ENCODE results near the gene NRG4. TPM values are rescaled to one million over a fixed set of nuclear protein-coding genes. Genes with fewer than 3 reads are reported as not detected.
"Not testable (repeated sequence)": the region's sequence is repeated elsewhere in the genome, so short reads cannot be mapped to it uniquely, and the experiment has no call there.

The NRG4 gene
- not detected for total RNA-seq

GRCh38 chr15:76011627-76012551 is at the start of gene NRG4:
NRG4 (minus strand) TSS chr15:76012424; CDS start chr15:76011230, 1,194 bp downstream.
- Mint-ChIP-seq H3K36me3 (peaks cover 3% of the 10 kb centered on the region), H3K4me1 (ENCODE audit: low read depth) (peaks cover 3% of the 10 kb centered on the region), H3K4me3 (no peak within 1 kb of the TSS), H3K27me3 (peaks cover 21% of the 10 kb centered on the region), H3K9me3 (peaks cover 8% of the 10 kb centered on the region), H3K27ac (no peak within 1 kb of the TSS)
- ChIA-PET CTCF (interaction anchor here (1.5 kb wide), 1 partner anchor 11 kb away, joined by 3 read pairs; no protein-coding TSS in a partner anchor), POLR2A (no interaction called here)
- intact Hi-C loops (cut with micrococcal nuclease) = no loop called here
- no peak for DNase-seq

DNA sequence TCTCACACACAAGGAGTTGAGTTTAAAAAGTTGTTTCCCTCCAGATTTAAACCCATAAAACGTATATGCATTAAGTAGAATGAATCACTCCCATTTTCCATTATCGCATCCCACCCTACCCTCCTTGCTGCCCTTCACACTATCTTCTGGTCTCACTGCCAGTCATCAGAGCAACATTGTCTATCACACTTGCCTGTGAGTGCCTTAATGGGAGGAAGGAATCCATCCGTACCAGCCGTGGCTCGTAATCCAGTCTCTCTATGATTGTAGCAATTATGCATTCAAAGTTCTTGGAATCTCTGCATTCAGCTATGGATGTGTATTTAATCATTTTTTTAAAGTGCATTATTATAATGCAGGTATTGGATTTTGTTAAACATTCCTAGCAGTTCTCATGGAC is 49.5 kb upstream of the NRG4 start:
- Mint-ChIP-seq H3K4me3 (no peak overlapping the region), H3K9me3 (no peaks in the 10 kb centered on the region), H3K4me1 (ENCODE audit: low read depth) (peaks cover 25% of the 10 kb centered on the region), H3K27me3 (peaks cover 55% of the 10 kb centered on the region), H3K27ac (no peak overlapping the region), H3K36me3 (no peaks in the 10 kb centered on the region)
- no peak for DNase-seq
- POLR2A ChIA-PET = no interaction called here
- intact Hi-C loops (cut with micrococcal nuclease) = loop anchor here (10.0 kb wide), 1 partner anchor 1353 kb away; no protein-coding TSS in a partner anchor
- CTCF ChIA-PET = interaction anchor here (0.9 to 11.4 kb wide), 2 partner anchors 82 to 128 kb away, joined by 3 to 441 read pairs; no protein-coding TSS in a partner anchor

GRCh38 chr15:76060118-76060989 is 48.1 kb upstream of the NRG4 start:
- Mint-ChIP-seq H3K9me3 (no peaks in the 10 kb centered on the region), H3K36me3 (no peaks in the 10 kb centered on the region), H3K4me1 (ENCODE audit: low read depth) (peaks cover 23% of the 10 kb centered on the region), H3K4me3 (peak overlapping the region; percentile 57), H3K27ac (no peak overlapping the region), H3K27me3 (peaks cover 57% of the 10 kb centered on the region)
- DNase-seq = peak; percentile 55
- CTCF ChIA-PET = interaction anchor here (1.3 to 11.4 kb wide), 4 partner anchors 14 to 258 kb away, joined by 3 to 441 read pairs (median 4); no protein-coding TSS in a partner anchor
- intact Hi-C loops (cut with micrococcal nuclease) = loop anchor here (10.0 kb wide), 1 partner anchor 1354 kb away; no protein-coding TSS in a partner anchor
- POLR2A ChIA-PET = interaction anchor here (0.6 to 0.7 kb wide), 2 partner anchors 212 to 235 kb away, joined by 3 read pairs; no protein-coding TSS in a partner anchor

- peaks cover 53% of the 10 kb centered on the region for H3K27me3 Mint-ChIP-seq
- peaks cover 20% of the 10 kb centered on the region for H3K4me1 Mint-ChIP-seq (ENCODE audit: low read depth)
- intact Hi-C loops (cut with micrococcal nuclease) = loop anchor here (5.0 to 10.0 kb wide), 4 partner anchors 93 to 1355 kb away; partner anchors contain the start of gene UBE2Q2
- H3K4me3 Mint-ChIP-seq = peak within 1 kb of the TSS; percentile 65
- no peak within 1 kb of the TSS for H3K27ac Mint-ChIP-seq
- ChIA-PET POLR2A (interaction anchor here (0.6 to 0.7 kb wide), 2 partner anchors 211 to 234 kb away, joined by 3 read pairs; no protein-coding TSS in a partner anchor), CTCF (interaction anchor here (1.4 to 11.4 kb wide), 3 partner anchors 16 to 257 kb away, joined by 4 to 441 read pairs (median 5); no protein-coding TSS in a partner anchor)
- no peaks in the 10 kb centered on the region for H3K9me3 Mint-ChIP-seq
- H3K36me3 Mint-ChIP-seq = no peaks in the 10 kb centered on the region
- DNase-seq = peak; percentile 27
Observed at GRCh38 chr15:76059320-76060117, 47.3 kb upstream of the NRG4 start, which contains the start of gene TMEM266. TMEM266 (plus strand) TSS chr15:76059985; CDS start chr15:76134264, 74,279 bp downstream.

- ChIA-PET POLR2A (no interaction called here), CTCF (interaction anchor here (0.6 to 11.4 kb wide), 7 partner anchors 7 to 248 kb away, joined by 3 to 441 read pairs (median 5); no protein-coding TSS in a partner anchor)
- H3K27ac Mint-ChIP-seq = no peak overlapping the region
- peak; percentile 51 for DNase-seq
- H3K27me3 Mint-ChIP-seq = peaks cover 52% of the 10 kb centered on the region
- H3K9me3 Mint-ChIP-seq = no peaks in the 10 kb centered on the region
- intact Hi-C loops (cut with micrococcal nuclease) = loop anchor here (5.0 to 10.0 kb wide), 3 partner anchors 93 to 244 kb away; partner anchors contain the start of gene UBE2Q2
- no peaks in the 10 kb centered on the region for H3K36me3 Mint-ChIP-seq
- H3K4me3 Mint-ChIP-seq = peak overlapping the region; percentile 65
- H3K4me1 Mint-ChIP-seq (ENCODE audit: low read depth) = peaks cover 20% of the 10 kb centered on the region
Observed at GRCh38 chr15:76058714-76059319, 46.6 kb upstream of the NRG4 start.

DNA sequence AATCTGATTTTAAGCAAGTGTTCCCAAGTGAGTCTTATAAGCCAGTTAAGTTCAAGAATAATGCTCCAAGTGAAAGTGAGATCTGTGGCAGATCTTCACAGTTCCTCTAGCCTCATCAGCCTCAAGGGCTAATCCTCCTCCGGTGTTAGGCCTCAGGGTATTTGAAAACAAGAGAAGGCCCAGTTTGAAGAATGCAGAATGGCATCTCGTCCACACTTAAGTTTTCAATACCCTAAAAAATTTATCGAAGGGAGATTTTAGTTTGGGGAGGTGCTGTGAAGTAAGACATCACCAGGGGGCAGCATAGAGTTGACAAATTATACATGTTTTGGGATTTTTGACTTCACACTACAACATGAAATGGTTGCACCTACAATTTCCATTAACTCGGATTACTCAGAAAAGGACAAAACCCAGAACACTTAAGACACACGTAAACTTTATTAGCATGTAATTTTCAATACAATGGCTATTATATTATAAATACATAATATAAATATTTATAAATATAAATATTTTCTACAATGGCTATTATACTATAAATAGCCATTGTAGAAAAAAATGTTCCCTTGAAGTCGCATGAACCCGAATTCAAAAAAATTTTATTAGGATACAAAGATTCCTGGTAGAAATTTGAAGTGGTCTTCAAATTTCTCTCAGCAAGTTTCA is 45.2 kb upstream of the NRG4 start:
- Mint-ChIP-seq H3K9me3 (no peaks in the 10 kb centered on the region), H3K36me3 (no peaks in the 10 kb centered on the region), H3K4me3 (no peak overlapping the region), H3K27me3 (peaks cover 44% of the 10 kb centered on the region), H3K4me1 (ENCODE audit: low read depth) (peaks cover 19% of the 10 kb centered on the region), H3K27ac (no peak overlapping the region)
- peak; percentile 45 for DNase-seq
- POLR2A ChIA-PET = no interaction called here
- intact Hi-C loops (cut with micrococcal nuclease) = loop anchor here (1.0 to 10.0 kb wide), 4 partner anchors 82 to 243 kb away; partner anchors contain the start of gene UBE2Q2
- CTCF ChIA-PET = interaction anchor here (0.7 to 11.4 kb wide), 8 partner anchors 8 to 247 kb away, joined by 3 to 441 read pairs (median 4); no protein-coding TSS in a partner anchor

GRCh38 chr15:76056931-76057330 is 44.7 kb upstream of the NRG4 start:
- Mint-ChIP-seq H3K4me1 (ENCODE audit: low read depth) (peaks cover 16% of the 10 kb centered on the region), H3K36me3 (no peaks in the 10 kb centered on the region), H3K4me3 (no peak overlapping the region), H3K27me3 (peaks cover 40% of the 10 kb centered on the region), H3K9me3 (no peaks in the 10 kb centered on the region), H3K27ac (no peak overlapping the region)
- CTCF ChIA-PET = interaction anchor here (0.7 to 11.4 kb wide), 8 partner anchors 8 to 333 kb away, joined by 3 to 441 read pairs (median 4); a partner anchor contains a TSS
- POLR2A ChIA-PET = no interaction called here
- intact Hi-C loops (cut with micrococcal nuclease) = loop anchor here (1.0 to 10.0 kb wide), 4 partner anchors 82 to 242 kb away; partner anchors contain the start of gene UBE2Q2
- DNase-seq = no peak

DNA sequence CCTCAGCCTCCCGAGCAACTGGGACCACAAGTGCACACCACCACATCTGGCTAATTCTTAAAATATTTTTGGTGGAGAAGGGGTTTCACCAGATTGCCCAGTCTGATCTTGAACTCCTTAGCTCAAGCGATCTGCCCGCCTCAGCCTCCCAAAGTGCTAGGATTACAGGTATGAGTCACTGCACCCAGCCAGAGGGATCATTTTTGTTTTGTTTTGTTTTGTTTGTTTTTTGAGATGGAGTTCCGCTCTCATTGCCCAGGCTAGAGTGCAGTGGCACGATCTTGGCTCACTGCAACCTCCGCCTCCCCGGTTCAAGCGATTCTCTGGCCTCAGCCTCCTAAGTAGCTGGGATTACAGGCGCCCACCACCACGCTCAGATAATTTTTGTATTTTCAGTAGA is 42.0 kb upstream of the NRG4 start:
- H3K4me1 Mint-ChIP-seq (ENCODE audit: low read depth) = peaks cover 16% of the 10 kb centered on the region
- H3K36me3 Mint-ChIP-seq, H3K4me3 Mint-ChIP-seq, DNase-seq, H3K9me3 Mint-ChIP-seq, H3K27ac Mint-ChIP-seq, POLR2A ChIA-PET: not testable (repeated sequence)
- intact Hi-C loops (cut with micrococcal nuclease) = loop anchor here (10.0 kb wide), 2 partner anchors 209 to 239 kb away; partner anchors contain the start of gene UBE2Q2
- peaks cover 23% of the 10 kb centered on the region for H3K27me3 Mint-ChIP-seq
- CTCF ChIA-PET = interaction anchor here (11.4 kb wide), 1 partner anchor 89 kb away, joined by 441 read pairs; no protein-coding TSS in a partner anchor

DNA sequence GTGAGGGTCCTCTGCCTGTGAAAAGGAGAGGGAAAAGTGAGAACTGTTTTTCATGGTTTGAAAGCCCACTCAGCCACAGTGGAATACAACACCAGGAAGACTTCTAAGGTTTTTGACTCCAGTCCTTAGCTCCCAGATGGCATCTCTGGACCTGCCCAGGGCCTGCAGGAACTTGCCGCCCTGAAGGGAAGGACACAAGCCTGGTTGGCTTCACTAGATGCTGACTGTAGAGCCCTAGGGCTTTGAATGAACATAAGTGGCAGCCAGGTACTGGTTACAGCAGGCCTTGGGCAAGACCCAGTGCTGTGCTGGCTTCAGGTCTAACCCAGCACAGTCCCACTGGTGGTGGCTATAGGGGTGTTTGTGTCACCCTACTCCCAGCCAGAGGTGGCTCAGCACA is 26.3 kb upstream of the NRG4 start:
- H3K27me3 Mint-ChIP-seq = peaks cover 27% of the 10 kb centered on the region
- H3K4me3 Mint-ChIP-seq = no peak overlapping the region
- peaks cover 5% of the 10 kb centered on the region for H3K36me3 Mint-ChIP-seq
- no peaks in the 10 kb centered on the region for H3K4me1 Mint-ChIP-seq (ENCODE audit: low read depth)
- CTCF ChIA-PET = no interaction called here
- POLR2A ChIA-PET = no interaction called here
- peaks cover 18% of the 10 kb centered on the region for H3K9me3 Mint-ChIP-seq
- no peak overlapping the region for H3K27ac Mint-ChIP-seq
- intact Hi-C loops (cut with micrococcal nuclease) = no loop called here
- DNase-seq = no peak

DNA sequence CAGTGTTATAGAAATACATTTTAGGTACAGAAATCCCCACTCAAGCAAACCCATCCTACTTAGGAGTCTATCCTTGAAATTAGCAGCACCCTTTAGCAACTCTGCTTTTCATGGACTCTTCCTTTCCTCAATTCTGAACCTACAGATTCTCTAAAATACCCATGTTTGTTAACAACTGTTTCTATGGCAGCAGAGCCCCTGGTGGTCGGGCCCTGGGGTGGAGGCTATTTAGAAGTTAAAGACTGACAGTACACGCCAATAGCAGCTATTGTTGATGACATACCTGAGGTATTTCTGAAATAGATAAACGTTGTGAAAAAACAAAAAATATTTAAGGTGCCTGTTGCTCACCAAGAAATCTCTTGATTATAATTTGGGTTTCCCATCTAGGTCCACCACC is 23.4 kb upstream of the NRG4 start:
- CTCF ChIA-PET = interaction anchor here (0.7 to 1.7 kb wide), 3 partner anchors 104 to 1805 kb away, joined by 3 to 5 read pairs (median 3); no protein-coding TSS in a partner anchor
- H3K27ac Mint-ChIP-seq = no peak overlapping the region

More for the DNA sequence above, 23.4 kb upstream of the NRG4 start:
- no peak overlapping the region for H3K4me3 Mint-ChIP-seq
- no peak for DNase-seq
- POLR2A ChIA-PET = no interaction called here
- H3K36me3 Mint-ChIP-seq = peaks cover 3% of the 10 kb centered on the region
- intact Hi-C loops (cut with micrococcal nuclease) = no loop called here
- peaks cover 20% of the 10 kb centered on the region for H3K27me3 Mint-ChIP-seq
- H3K9me3 Mint-ChIP-seq = no peaks in the 10 kb centered on the region
- no peaks in the 10 kb centered on the region for H3K4me1 Mint-ChIP-seq (ENCODE audit: low read depth)
